H9 (cell line): ENCODE measurements around the gene TJP2. TPM values are rescaled to one million over a fixed set of nuclear protein-coding genes. Genes with fewer than 3 reads are reported as not detected.
A peak's percentile ranks its signal among the peaks of the same experiment; 100 is the strongest.

Experiments used
- DNase-seq: peaks from one replicate; pipeline ENCODE4 v3.0.0-alpha.2; 2017
- H2AFZ ChIP-seq: one replicate; pipeline ENCODE4 v1.6.1; 2013; ENCODE audit warnings: mild to moderate bottlenecking, low read length, control low read depth, moderate library complexity
- H2AK5ac ChIP-seq: 2 replicates; pipeline ENCODE4 v1.6.1; 2013; ENCODE audit warnings: low read length, control low read depth, mixed read lengths; ENCODE audit not compliant: insufficient read length
- H2BK120ac ChIP-seq: one replicate; pipeline ENCODE4 v1.6.1; 2013; ENCODE audit warnings: low read depth, mild to moderate bottlenecking, low read length, control low read depth, inconsistent platforms; ENCODE audit not compliant: poor library complexity, severe bottlenecking
- H2BK12ac ChIP-seq: 2 replicates; pipeline ENCODE4 v1.6.1; 2013; ENCODE audit warnings: low read length, control low read depth, mixed read lengths, low read depth; ENCODE audit not compliant: insufficient read length
- H2BK15ac ChIP-seq: 2 replicates; pipeline ENCODE4 v1.6.1; 2013; ENCODE audit warnings: low read depth, low read length, control low read depth
- H2BK20ac ChIP-seq: one replicate; pipeline ENCODE4 v1.6.1; 2013; ENCODE audit warnings: low read depth, mild to moderate bottlenecking, low read length, control low read depth, inconsistent platforms; ENCODE audit not compliant: poor library complexity, severe bottlenecking
- H2BK5ac ChIP-seq: 2 replicates; pipeline ENCODE4 v1.6.1; 2013; ENCODE audit warnings: low read length, control low read depth, mixed read lengths; ENCODE audit not compliant: insufficient read length
- H3K14ac ChIP-seq: 2 replicates; pipeline ENCODE4 v1.6.1; 2013; ENCODE audit warnings: low read length, control low read depth; ENCODE audit not compliant: insufficient read depth
- H3K18ac ChIP-seq: 2 replicates; pipeline ENCODE4 v1.6.1; 2013; ENCODE audit warnings: low read depth, mild to moderate bottlenecking, mixed read lengths, low read length, control low read depth; ENCODE audit not compliant: insufficient read length
- H3K23ac ChIP-seq: 2 replicates; pipeline ENCODE4 v1.6.1; 2013; ENCODE audit warnings: low read length, control low read depth, mixed read lengths, low read depth; ENCODE audit not compliant: insufficient read length
- H3K23me2 ChIP-seq: 2 replicates; pipeline ENCODE4 v1.6.1; 2013; ENCODE audit warnings: low read depth, mild to moderate bottlenecking, mixed read lengths, low read length, control low read depth; ENCODE audit not compliant: insufficient read length, poor library complexity, severe bottlenecking
- H3K27ac ChIP-seq: 2 replicates; pipeline ENCODE4 v1.5.1; 2013; ENCODE audit warnings: low read length, control low read depth, mixed read lengths, low read depth; ENCODE audit not compliant: insufficient read length
- H3K27me3 ChIP-seq: 2 replicates; pipeline ENCODE4 v1.6.1; 2013; ENCODE audit warnings: low read length, control low read depth, inconsistent platforms; ENCODE audit not compliant: insufficient read depth
- H3K4ac ChIP-seq: 2 replicates; pipeline ENCODE4 v1.6.1; 2013; ENCODE audit warnings: low read depth, mild to moderate bottlenecking, control low read depth, inconsistent platforms, low read length, moderate library complexity
- H3K4me1 ChIP-seq: 2 replicates; pipeline ENCODE4 v1.6.1; 2013; ENCODE audit warnings: low read length, control low read depth, inconsistent platforms; ENCODE audit not compliant: insufficient read depth
- H3K4me2 ChIP-seq: 2 replicates; pipeline ENCODE4 v1.6.1; 2013; ENCODE audit warnings: low read length, control low read depth, mixed read lengths; ENCODE audit not compliant: insufficient read length, insufficient read depth
- H3K56ac ChIP-seq: 2 replicates; pipeline ENCODE4 v1.6.1; 2013; ENCODE audit warnings: low read depth, mild to moderate bottlenecking, mixed read lengths, low read length, control low read depth; ENCODE audit not compliant: insufficient read length
- H3K79me1 ChIP-seq: 2 replicates; pipeline ENCODE4 v1.6.1; 2013; ENCODE audit warnings: low read depth, mild to moderate bottlenecking, moderate library complexity, low read length, control low read depth, inconsistent platforms; ENCODE audit not compliant: insufficient read depth, poor library complexity, severe bottlenecking
- H3K79me2 ChIP-seq: 2 replicates; pipeline ENCODE4 v1.6.1; 2013; ENCODE audit warnings: low read length, control low read depth, inconsistent platforms; ENCODE audit not compliant: insufficient read depth
- H3K9ac ChIP-seq: 2 replicates; pipeline ENCODE4 v1.6.1; 2013; ENCODE audit warnings: low read length, control low read depth, mixed read lengths; ENCODE audit not compliant: insufficient read length; ENCODE audit errors: extremely low read depth
- H3K9me3 ChIP-seq: one replicate; pipeline ENCODE4 v1.6.1; 2013; ENCODE audit warnings: low read depth, low read length, inconsistent platforms; ENCODE audit not compliant: control insufficient read depth
- H3T11ph ChIP-seq: one replicate; pipeline ENCODE4 v1.6.1; 2013; ENCODE audit warnings: mild to moderate bottlenecking, low read length, control low read depth, inconsistent platforms
- H4K20me1 ChIP-seq: one replicate; pipeline ENCODE4 v1.6.1; 2013; ENCODE audit not compliant: control insufficient read depth, insufficient read length, insufficient read depth
- H4K5ac ChIP-seq: 2 replicates; pipeline ENCODE4 v1.6.1; 2013; ENCODE audit warnings: low read depth, mild to moderate bottlenecking, mixed read lengths, low read length, control low read depth; ENCODE audit not compliant: insufficient read length
- H4K8ac ChIP-seq: replicated peaks from 2 replicates; pipeline ENCODE4 v1.6.1; 2013; ENCODE audit warnings: low read length, control low read depth, mixed read lengths, low read depth; ENCODE audit not compliant: insufficient read length
- H4K91ac ChIP-seq: 2 replicates; pipeline ENCODE4 v1.6.1; 2013; ENCODE audit warnings: low read depth, mild to moderate bottlenecking, moderate library complexity, mixed read lengths, low read length, control low read depth; ENCODE audit not compliant: insufficient read length
- H3K27ac Mint-ChIP-seq, 3 experiments: 2 replicates in 2 of 3; 3 replicates in 1 of 3; pipeline ENCODE4 v1.8.0; 2020 to 2021; ENCODE audit warnings: mixed read lengths in 3 of 3, mild to moderate bottlenecking in 1 of 3, moderate library complexity in 1 of 3
- H3K27me3 Mint-ChIP-seq: 2 replicates; pipeline ENCODE4 v1.8.0; 2021; ENCODE audit warnings: low read depth, mild to moderate bottlenecking, moderate library complexity, mixed read lengths
- H3K36me3 Mint-ChIP-seq, 3 experiments: 2 replicates in 2 of 3; 3 replicates in 1 of 3; pipeline ENCODE4 v1.8.0; 2020 to 2021; ENCODE audit warnings: low read depth in 3 of 3, mixed read lengths in 3 of 3; ENCODE audit not compliant: insufficient read depth in 1 of 3
- H3K4me1 Mint-ChIP-seq, 2 experiments: 2 replicates each; pipeline ENCODE4 v1.8.0; 2020; ENCODE audit warnings: mixed read lengths in 2 of 2
- H3K4me3 Mint-ChIP-seq, 2 experiments: 2 replicates in 1 of 2; 3 replicates in 1 of 2; pipeline ENCODE4 v1.8.0; 2020 to 2021; ENCODE audit warnings: mild to moderate bottlenecking in 2 of 2, mixed read lengths in 2 of 2, moderate library complexity in 1 of 2
- H3K9me3 Mint-ChIP-seq, 2 experiments: 2 replicates in 1 of 2; 3 replicates in 1 of 2; pipeline ENCODE4 v1.8.0; 2020; ENCODE audit warnings: mild to moderate bottlenecking in 2 of 2, mixed read lengths in 2 of 2, moderate library complexity in 1 of 2
- CTCF ChIP-seq: fragments of 200-600 bp; sonication (generic); conservative IDR thresholded peaks from 3 replicates; pipeline ENCODE4 v1.8.0; 2021; ENCODE audit warnings: antibody characterized with exemption, mild to moderate bottlenecking
- WGBS: extraction: QIAGEN DNeasy Blood & Tissue Kit; methylation state at CpG from one replicate; pipeline ENCODE4 v1.1.7; 2013; ENCODE audit warnings: missing lambda C conversion rate, low lambda C conversion rate, mixed read lengths; ENCODE audit not compliant: insufficient read length; ENCODE audit errors: extremely low coverage; 5-methylcytosine and 5-hydroxymethylcytosine counted together
- total RNA-seq: library from RNA; stranded (reverse); gene quantifications from 2 replicates; pipeline ENCODE4 v1.2.1, GENCODE V29; 2021

TJP2 gene
- total RNA-seq, 1 experiment from 2014 or later: 130 TPM

DNA sequence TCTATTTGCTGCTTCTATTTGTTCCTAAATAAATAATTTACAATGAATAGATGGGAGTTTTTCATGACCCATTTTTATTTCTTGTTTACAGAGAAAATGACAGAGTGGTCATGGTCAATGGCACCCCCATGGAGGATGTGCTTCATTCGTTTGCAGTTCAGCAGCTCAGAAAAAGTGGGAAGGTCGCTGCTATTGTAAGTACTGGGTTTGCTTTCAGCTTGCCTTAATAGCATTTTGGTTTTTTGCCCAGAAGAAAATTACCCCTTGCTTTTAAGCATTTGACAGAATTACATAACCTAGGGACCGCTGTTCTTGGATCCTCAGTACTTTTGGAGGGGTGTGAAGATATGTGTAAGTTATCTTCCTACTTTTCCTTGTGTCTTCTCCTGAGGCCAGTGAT is 44.1 kb downstream of the TJP2 start:
- Histone ChIP-seq H3K23ac (no peak overlapping the region), H3K9me3 (no peaks in the 10 kb centered on the region), H3K4ac (no peak overlapping the region), H3K27ac (no peak overlapping the region), H3K4me2 (no peak overlapping the region), H2AFZ (no peak overlapping the region), H4K20me1 (no peaks in the 10 kb centered on the region), H2BK120ac (no peak overlapping the region), H2BK20ac (no peak overlapping the region), H4K8ac (no peak overlapping the region), H2BK5ac (no peak overlapping the region), H3K9ac (no peak overlapping the region), H2AK5ac (no peak overlapping the region), H3K4me1 (no peaks in the 10 kb centered on the region), H3K79me1 (no peaks in the 10 kb centered on the region), H3K56ac (no peak overlapping the region), H2BK15ac (no peak overlapping the region), H4K5ac (no peak overlapping the region), H3K18ac (no peak overlapping the region), H3K14ac (no peak overlapping the region), H4K91ac (no peak overlapping the region), H3K27me3 (no peaks in the 10 kb centered on the region), H3T11ph (no peak overlapping the region), H3K23me2 (no peaks in the 10 kb centered on the region), H2BK12ac (no peak overlapping the region), H3K79me2 (no peaks in the 10 kb centered on the region)
- Mint-ChIP-seq H3K36me3 (peaks cover 17 to 54% (median 17%) of the 10 kb centered on the region in 3 experiments; a peak in 6 of 7 replicates), H3K27me3 (no peaks in the 10 kb centered on the region), H3K27ac (0 out of 7 replicates have a peak overlapping the region, but pooled peaks of 1 of the 3 experiments have one; percentile 28), H3K9me3 (no peaks in the 10 kb centered on the region), H3K4me1 (no peaks in the 10 kb centered on the region), H3K4me3 (no peak overlapping the region)
- WGBS: no CpG with 5 or more reads among the region's 3 CpGs
- no peak for TF ChIP-seq CTCF
- DNase-seq: no peak
